NCI-H146 (cell line): Measurements from ENCODE around the gene TGM6.

Experiments used
- DNase-seq: peaks from one replicate; lab custom pipeline; 2025; lab: John Stamatoyannopoulos, UW

Gene TGM6

GRCh38 chr20:2380601-2381000 lies at the start of gene TGM6:
Gene TGM6, plus strand, starts transcription at chr20:2380901. Its CDS starts 68 bp downstream, at chr20:2380969.
- DNase-seq, result no peak

- no peak for DNase-seq
These were observed 49.6 kb upstream of the TGM6 start for GRCh38 chr20:2331106-2331505.

- no peak for DNase-seq
These were observed 48.7 kb upstream of the TGM6 start for GRCh38 chr20:2331901-2332565.

GRCh38 chr20:2332711-2333110 lies 48.0 kb upstream of the TGM6 start:
- DNase-seq, result no peak

GRCh38 chr20:2333821-2334220 lies 46.9 kb upstream of the TGM6 start:
- DNase-seq, result no peak

GRCh38 chr20:2335096-2335870 lies 45.4 kb upstream of the TGM6 start:
- no peak for DNase-seq

GRCh38 chr20:2336471-2336870 lies 44.2 kb upstream of the TGM6 start:
- no peak for DNase-seq

- no peak for DNase-seq
These were observed 43.6 kb upstream of the TGM6 start for GRCh38 chr20:2337142-2337541.

GRCh38 chr20:2338411-2339066 lies 42.2 kb upstream of the TGM6 start:
- no peak for DNase-seq

GRCh38 chr20:2340136-2340535 lies 40.6 kb upstream of the TGM6 start:
- no peak for DNase-seq

- no peak for DNase-seq
These were observed 39.9 kb upstream of the TGM6 start for GRCh38 chr20:2340823-2341222.

GRCh38 chr20:2341336-2341735 lies 39.4 kb upstream of the TGM6 start:
- no peak for DNase-seq

GRCh38 chr20:2342243-2342642 lies 38.5 kb upstream of the TGM6 start:
- no peak for DNase-seq

- DNase-seq, result no peak
These were observed 34.5 kb upstream of the TGM6 start for GRCh38 chr20:2346188-2346587.

- DNase-seq, result no peak
These were observed 32.4 kb upstream of the TGM6 start for GRCh38 chr20:2348336-2348735.

- DNase-seq, result no peak
These were observed 30.9 kb upstream of the TGM6 start for GRCh38 chr20:2349801-2350200.

- DNase-seq, result no peak
These were observed 30.1 kb upstream of the TGM6 start for GRCh38 chr20:2350606-2351005.

- DNase-seq, result no peak
These were observed 27.5 kb upstream of the TGM6 start for GRCh38 chr20:2353231-2353630.

GRCh38 chr20:2357114-2357513 lies 23.6 kb upstream of the TGM6 start:
- no peak for DNase-seq

- no peak for DNase-seq
These were observed 22.7 kb upstream of the TGM6 start for GRCh38 chr20:2358006-2358405.

GRCh38 chr20:2361035-2361593 lies 19.6 kb upstream of the TGM6 start:
- no peak for DNase-seq

- no peak for DNase-seq
These were observed 17.5 kb upstream of the TGM6 start for GRCh38 chr20:2363187-2363586.

- DNase-seq, result no peak
These were observed 17.1 kb upstream of the TGM6 start for GRCh38 chr20:2363587-2363986.
